NCI-H460 (cell line): ENCODE measurements around the gene KLHL25. TPM values are rescaled to one million over a fixed set of nuclear protein-coding genes. Genes with fewer than 3 reads are reported as not detected.

ENCODE experiments used
- DNase-seq: peaks from one replicate; pipeline ENCODE4 v3.0.0-alpha.2; 2016; ENCODE audit warnings: low read depth; ENCODE audit errors: extremely low read depth
- total RNA-seq: library from RNA; depleted of rRNA; stranded (reverse); fragments of >200 nt; shearing (Covaris generic); gene quantifications from 2 replicates; pipeline ENCODE4 v1.2.3, GENCODE V29; 2014

Gene KLHL25
- total RNA-seq, 1 experiment from 2014 or later = 2.5 TPM

DNA sequence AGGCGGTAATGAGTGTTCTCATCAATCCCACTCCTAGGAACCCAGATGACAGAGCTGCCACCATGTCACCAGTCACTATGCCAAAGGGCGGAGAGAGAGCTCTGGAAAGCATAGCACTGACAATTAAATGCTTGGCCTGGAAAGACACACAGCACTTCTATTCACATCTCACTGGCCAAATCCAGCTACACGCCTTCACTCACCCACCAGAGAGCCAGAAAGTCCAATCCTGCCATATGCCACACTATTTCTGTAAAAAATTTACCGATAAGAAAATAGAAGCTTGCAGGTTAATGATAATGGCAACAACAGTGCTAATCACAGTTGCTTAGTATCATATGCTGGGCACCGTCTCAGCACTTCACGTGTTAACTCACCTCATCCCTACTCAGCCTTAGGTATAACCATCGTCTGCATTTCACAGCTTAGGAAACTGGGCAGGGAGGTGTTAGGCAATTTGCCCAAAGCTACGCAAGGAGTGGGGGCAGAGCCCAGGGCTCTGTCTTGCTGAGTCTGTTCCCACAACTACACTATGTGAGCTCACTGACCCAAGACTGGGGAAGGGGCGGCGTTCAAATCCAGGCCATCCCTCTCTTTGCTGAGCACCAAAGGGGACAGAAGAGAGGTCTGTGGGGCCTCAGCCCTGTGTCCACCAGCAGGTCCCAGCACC, 16.5 kb downstream of the KLHL25 start:
- no peak for DNase-seq

DNA sequence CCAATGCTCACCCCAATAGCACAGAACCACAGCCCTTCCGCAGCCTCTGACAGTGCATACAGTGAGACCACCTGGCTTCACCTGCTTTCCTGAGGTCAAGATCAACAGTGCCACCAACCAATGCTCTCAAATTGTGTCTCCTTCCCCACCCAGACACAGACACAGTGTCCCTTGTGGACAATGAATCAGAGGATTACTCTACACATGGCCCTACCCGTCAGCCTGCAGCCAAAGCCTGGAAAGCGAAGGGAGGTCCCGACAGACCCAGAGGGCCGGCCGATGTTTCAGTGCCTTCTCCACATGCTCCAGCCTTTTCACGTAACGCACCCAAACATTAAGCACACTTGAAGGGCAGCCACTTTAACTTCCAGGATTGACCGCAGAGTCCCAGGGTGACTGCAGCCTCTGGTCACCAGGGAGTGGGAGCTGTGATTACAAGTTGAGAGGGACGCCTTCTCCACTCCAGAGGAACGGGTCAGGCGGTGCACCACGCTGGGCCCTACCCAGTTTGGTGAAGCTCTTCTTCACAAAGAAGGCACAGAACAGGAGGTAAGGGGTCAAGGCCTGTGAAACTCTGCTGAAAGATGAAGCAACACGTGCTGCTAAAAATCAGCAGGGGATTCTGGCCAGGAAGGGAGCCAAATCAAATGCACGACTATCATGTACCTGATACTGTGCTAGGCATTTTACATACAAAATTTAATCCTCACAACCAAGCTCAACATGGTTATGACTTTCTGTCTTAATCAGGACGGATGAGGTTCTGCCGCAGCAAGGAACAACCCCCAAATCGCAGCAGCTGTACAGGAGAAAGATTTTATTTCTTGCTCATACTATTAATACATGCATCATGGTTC, 17.2 kb downstream of the KLHL25 start:
- no peak for DNase-seq

DNA sequence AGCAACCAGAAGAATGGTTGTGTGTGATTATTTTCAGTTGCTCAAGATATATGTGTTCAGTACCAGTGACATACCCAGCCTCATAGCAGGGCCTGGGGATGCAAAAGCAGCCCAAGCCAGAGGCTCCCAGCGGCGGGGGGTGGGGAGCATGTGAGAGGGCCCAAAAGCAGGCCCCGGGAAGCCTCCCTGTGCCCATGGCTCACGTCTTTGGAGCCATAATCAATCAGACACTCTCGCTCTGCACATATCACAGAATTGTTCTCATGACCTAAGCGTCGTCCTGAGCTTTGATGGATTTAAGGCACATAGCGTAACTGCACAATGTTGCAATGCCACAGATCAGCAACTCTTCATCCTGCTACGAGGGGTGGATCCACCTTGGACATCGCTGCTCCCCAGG, 20.8 kb downstream of the KLHL25 start:
- DNase-seq = no peak

DNA sequence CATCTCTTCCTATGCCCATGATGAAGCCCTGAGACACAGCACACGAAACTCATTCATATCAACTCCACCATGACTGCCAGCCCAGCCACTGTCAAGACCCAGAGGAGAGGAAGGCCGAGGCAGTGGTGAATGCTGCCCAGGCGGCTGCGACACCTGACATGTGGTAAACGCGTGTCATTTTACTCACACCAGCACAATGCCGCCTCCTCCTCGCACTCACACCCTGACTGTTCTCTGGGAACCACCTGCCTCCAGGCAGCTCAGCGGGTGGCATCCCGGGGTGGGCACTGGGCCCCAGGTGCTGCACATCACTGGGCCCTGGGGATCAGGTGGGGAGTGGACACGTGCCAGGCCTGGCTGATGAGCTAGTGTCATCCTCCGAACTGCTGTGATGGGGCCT, 21.5 kb downstream of the KLHL25 start:
- DNase-seq = no peak

DNA sequence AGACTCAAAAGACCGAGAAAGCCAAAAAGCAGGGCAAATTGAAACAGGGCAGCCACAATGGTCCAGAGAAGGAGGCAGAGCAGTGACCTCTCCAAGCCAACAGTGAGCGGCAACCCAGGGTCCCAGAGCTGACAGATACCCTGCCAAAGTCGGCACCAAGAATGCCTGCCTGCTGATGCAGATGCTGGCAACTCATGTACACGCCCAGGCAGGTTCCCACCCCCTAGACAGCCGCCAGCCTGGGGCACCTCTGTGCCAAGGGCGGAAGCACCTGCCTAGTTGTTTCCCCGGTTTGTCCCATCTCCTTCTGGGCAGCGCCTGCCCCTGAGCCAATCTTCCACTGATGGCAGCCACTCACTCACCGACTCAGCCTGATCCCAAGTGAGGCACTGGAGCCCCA, 22.1 kb downstream of the KLHL25 start:
- no peak for DNase-seq

DNA sequence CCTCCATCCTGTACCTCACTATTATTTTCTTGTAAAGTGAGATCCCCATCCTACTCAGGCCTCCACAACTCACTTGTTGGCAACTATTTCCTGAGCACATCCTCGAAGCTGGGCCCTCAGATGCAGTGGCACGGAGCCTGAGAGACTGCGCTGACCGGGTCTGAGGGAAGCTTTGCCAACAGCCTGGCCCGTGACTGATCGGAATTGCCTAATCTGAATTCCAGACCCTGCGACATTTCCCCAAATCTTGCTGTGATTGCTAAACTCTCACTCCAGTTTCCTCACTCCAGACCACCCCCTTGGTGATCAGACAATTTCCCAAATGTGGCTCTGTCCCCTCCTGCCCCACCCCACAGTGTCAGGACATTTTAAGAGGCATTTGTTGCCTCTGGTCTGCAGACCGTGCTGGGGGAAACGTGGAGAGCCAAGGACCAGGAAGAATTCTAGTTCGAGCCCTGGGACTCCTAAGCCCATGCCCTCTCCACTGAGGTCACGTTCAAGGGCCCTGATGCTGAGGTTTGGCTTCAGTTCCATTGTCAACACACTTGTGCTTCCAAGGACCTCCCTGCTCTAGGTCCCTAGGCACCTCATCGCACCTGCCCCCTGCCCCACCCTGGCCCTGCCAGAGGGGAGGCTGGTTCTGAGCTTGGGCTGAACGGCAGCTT, 22.8 kb downstream of the KLHL25 start:
- DNase-seq = no peak

DNA sequence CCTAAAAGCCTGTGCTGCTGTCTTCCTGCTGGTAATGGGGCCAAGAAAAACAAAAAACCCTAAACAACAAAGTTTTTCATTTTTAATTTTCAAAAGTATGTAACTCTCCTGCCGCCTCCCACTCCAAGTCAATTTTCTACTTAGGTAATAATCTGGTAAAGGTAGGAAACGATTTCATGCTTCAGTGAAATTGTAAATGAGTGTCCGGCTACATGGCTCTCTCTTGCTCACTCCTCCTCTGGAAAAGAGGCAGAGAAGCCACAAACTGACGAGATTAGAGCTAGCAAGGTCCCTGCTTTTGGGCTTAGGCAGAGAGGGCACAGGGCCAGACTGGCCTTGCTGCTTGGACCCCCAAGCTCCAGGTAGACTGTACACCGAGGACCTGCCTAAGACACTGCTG, 23.5 kb downstream of the KLHL25 start:
- DNase-seq = no peak

DNA sequence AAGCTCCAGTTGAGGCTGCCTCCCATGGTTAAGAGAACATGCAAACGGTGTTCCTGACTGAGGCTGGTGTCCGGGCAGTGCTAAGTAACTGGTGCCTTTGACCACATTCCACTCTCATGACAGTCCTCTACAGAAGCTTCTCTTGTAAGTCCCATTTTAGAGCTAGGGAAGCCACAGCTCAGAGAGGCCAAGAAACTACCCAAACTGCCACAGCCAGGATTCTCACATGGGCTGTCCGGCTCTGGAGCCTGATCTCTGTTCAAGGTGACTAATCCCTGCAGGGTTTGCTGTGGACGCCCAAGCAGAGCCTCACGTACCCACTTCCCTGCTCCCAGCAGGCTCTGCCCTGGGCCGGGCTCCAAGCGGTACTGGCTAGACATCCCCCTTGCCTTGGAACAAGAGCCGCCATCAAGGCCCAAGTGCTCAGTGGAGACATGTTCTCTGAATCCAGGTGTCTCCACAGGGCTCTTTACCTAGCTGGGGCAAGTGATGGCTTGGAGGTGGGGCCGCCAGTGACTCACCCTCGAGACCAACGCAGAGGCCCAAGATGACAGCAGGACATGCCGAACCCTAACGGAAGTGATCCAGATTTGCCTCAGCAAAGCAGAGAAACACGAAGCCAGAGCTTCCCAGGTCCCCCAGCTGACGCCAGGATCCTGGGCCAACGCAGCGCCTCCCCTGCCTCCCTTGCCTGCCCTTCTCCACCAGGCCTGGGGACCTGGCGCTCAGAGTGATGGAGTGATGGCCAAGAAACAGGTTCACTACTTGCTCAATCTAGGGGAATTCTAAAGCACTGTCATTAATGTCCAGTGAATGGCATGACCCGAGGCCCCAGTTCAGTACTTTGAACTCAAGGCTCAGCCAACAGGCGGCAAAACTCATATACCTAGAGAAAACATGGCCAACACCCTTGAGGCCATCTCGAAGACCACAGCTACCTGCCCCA, 24.4 kb downstream of the KLHL25 start:
- DNase-seq = no peak

DNA sequence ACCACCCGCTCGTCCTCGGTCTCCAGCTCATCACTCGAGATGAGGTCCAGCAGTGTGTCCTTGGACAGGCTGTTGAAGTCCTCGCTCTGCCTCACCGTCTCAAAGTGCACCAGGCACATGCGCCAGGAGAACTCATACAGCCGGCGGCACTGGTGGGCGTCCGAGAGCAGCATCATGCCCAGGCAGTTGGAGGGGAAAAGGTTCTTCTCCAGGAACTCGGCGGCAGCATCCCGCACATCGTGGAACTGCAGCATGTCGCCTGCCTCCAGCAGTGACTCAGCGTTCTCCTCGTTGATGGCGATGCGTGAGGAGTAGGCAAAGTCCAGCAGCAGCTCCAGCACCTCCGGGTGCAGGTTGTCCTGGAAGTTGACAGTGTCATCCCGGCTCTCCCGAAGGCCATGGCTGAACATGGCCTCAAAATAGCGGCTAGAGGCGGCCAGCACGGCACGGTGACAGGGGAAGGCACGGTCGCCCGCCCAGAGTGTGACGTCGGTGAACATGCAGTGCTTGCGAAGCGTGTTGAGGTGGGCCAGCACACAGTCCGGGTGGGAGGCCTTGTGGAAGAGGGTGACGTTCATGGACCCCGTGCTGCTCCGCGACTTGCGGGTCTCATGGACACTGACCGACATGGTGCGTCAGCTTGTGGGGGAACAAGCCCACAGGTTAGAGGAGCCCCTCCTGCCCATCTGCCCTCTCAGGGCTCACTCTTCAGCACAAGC, 25.4 kb downstream of the KLHL25 start:
- DNase-seq = no peak

DNA sequence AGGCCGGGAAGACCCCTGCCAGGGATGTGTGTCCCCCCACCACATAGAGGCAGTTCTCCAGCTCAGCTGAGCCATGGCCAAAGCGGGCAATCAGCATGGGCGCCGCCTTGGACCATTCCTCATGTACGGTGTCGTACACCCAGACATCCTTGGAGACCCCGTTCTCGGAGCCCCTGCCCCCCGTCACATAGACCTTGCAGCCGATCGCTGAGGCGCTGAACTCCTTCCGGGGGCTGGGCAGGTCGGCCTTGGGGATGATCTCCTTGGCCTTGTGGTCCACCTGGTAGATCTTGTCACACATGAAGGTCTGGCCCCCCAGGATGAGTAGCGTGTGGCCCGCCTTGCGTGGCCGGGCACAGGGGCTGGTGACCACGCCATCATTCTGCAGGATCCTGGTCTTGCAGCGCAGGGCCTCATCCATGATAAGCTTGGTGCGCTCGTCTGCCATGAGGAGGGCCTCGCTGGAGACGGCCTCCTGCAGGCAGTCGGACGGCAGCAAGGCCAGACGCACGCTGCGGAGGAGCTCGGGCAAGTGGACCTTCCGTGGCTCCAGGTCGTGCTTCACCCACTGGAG, 26.0 kb downstream of the KLHL25 start:
- DNase-seq = no peak

DNA sequence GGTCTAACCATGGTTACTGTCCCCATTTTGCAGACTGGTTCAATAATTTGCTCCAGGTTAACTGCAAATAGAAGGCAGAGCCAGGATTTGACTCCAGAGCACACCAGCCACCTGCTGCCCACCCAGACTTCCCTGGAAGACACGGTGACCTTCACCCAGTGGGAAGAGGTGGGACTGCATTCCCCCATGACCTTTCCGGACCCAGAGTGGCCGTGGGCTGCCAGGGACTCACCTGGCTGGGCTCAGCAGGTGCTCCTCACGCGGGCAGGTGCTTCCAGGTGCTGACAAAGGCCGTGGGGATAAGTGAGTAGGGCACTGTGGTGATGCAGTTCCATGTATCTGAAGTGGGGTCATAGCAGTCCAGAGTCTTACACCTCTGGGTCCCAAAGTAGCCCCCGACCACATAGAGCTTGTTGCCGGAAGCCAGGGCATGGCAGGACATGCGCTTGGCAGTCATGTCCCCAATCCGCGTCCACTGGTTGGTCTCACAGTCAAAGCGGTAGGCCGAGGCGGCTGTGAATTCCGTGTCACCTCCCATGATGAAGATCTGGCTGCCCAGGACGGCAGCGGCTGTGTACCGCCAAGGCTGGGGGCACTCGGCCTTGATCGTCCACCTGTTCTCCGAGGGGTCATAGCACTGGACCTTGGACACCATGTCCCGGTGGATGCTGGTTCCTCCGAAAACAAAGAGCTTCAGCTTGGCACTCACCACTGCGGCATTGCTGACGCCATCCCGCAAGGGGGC, 26.8 kb downstream of the KLHL25 start:
- no peak for DNase-seq

DNA sequence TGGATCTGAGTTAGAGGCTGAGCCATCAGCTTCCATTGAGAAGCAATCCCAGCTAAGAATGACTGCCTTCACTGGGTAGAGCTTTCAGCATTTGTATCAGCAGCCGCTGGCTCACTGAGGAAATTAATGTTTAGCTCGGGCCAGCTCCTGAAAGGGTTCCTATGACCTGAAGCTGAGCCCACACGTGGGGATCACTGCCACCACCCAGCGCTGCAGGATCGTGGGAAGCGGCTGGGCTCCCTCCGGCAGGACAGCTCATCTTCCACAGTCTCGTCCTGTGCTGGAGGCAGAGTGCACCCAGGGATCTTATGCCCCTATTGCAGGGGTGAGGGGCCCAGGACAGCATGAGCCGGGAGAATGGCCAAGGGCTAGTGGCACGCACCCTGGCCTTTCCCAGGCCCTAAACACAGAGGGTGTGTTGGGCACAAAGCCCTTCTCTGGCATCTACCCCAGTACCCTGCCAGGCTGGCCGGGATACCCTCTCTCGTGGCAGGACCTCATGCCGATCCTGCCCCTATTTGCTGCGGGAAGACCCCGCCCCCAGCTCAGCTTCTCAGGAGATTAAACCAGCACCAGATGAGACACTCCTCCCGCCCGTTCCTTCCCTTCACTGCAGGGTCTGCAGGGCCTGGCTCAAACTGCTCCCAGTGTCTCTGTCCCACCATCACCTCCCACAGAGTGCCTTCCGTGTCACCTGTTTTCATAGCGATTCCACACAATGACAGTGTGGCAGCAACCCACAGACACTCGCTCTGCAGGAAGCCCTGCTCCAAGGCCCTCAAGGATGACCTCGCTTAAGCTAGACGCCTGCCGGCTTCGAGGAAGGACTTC, 28.5 kb downstream of the KLHL25 start:
- no peak for DNase-seq

DNA sequence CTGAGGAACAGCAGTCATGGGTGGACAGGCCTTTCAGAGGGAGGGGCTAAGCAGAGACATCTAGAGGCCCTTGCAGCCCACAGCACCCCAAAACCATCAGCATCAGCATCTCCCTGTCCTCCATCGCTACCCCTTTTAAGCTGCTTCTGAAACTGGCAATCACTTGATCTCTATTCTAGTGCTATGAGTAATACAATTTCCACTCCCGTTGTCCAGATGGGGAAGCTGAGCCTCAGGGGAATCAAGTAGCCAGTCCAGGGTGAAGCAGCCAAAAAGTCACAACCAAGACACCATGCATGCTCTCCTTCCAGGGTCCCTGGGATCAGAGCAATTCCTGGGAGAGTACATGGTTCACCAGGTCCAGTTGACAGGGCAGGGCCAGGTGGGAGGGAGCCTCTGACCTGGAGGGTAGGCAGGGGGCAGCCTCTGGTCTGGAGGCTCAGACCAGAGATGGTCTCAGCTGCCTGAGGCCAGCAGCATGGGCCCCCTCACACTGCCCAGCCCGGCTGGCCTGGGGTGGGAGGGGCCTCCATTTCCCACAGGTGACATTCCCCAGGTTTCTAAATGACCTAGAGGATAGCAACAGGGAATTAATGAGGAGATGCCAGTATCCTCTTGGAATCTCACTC, 30.0 kb downstream of the KLHL25 start:
- no peak for DNase-seq

DNA sequence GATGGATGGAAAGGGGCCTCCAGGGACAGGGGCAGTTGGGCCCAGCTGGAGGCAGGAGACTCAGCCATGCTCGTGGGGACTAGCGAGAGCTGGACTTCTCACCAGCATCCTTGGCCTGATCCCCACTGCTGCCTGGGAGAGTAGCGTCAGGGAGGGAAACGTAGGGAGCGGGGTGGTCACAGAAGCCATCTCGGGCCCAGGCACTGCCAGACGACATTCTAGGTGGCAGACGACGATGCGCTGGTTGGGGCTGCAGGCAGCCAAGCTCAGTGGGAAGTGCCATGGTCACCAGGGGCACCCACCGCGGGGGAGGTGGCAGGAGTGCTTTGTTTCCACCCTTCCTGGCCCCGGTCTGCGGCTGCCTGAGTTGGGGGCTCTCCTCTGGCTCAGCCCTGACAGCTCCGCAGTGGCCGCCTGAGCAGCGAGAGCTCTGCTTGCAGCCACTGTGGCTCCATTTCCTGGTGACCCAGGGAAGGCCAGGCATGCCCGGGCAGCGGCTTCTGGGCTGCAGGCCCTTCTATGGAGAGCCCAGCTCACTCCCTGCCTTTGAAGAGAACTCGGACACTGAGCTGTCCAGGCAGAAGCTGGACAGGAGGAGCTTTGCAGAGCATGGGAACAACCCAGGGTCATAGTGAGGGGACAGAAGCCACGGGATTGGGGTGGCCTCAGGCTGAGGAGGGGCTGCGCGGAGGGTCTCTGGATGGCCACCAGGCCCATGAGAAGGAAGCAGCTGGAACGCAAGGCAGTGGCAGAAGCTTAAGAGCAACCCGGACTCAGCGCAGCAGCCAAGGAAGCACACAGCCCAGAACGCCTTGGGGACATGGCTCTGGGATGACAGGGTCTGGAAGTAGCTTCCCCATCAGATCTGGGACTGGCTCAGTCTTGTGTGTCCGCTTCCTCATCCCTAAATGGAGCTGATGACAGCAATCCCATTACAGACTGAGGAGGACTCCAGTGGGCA, 30.8 kb downstream of the KLHL25 start:
- no peak for DNase-seq

DNA sequence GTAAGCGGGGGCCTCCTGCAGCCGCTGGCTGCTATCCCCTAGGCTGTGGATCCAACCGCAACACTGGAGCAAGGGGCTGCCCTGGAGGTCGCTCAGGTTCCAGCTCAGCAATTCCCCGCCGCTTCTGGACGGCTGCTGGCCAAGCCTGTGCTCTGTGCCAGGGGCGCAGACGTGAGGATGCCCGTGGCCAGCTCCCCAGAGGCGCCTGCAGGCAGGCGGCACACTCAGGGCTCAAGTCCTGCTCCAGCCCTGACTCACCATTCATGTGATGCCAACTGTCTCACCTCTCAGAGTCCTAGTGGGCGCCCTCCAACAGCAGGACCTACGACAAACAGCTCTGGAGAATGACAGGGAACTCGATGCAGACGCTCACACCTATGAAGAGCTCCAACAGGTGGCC, 31.6 kb downstream of the KLHL25 start:
- no peak for DNase-seq

DNA sequence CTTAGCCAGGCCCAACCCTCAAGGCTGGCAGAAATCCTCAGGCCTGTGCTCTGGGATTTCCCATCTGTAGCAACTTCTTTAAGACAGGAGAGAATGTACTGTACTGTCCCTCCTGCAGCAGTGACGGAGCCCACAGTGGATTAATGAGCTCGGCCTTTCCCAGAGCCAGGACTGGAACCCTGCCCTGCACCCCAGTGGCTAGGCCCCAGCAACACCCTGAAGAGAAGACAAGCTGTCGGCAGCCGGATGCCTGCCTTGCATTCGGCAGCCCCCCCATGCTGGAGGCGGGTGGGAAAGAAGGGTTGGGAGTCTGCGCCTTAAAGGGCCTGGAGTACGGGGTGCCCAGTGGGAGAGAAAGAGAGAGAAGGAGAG, 32.0 kb downstream of the KLHL25 start:
- DNase-seq = no peak
